Activated CD8-positive, alpha-beta memory T cell treated with anti-CD3 and anti-CD28 coated beads, Interleukin-2, amount 10 ng/mL, durations not matched to agents 7 days and 5 days (primary cell): ENCODE results near the gene ETFB. TPM values are rescaled to one million over a fixed set of nuclear protein-coding genes. Genes with fewer than 3 reads are reported as not detected.

ENCODE experiments used
- ATAC-seq: fragments of 150-1000 bp; cut with Tn5 transposase; one replicate; pipeline ENCODE4 v1.10.0; 2021; ENCODE audit warnings: moderate library complexity
- CTCF ChIA-PET: fragments of 350-600 bp; sonication (Branson Sonifier 250); formaldehyde crosslinking; loops from one replicate; lab custom pipeline; 2021; ENCODE audit warnings: antibody characterized with exemption; lab: Charles Lee
- DNase-seq: peaks from one replicate; pipeline ENCODE4 v3.0.0-alpha.2; 2020
- H3K27ac Mint-ChIP-seq: one replicate; pipeline ENCODE4 v1.8.0; 2021; ENCODE audit warnings: mild to moderate bottlenecking, mixed read lengths
- H3K27me3 Mint-ChIP-seq: one replicate; pipeline ENCODE4 v1.8.0; 2021; ENCODE audit warnings: mixed read lengths
- H3K36me3 Mint-ChIP-seq: one replicate; pipeline ENCODE4 v1.8.0; 2021; ENCODE audit warnings: mild to moderate bottlenecking, mixed read lengths
- H3K4me1 Mint-ChIP-seq: one replicate; pipeline ENCODE4 v1.8.0; 2021; ENCODE audit warnings: mixed read lengths
- H3K4me3 Mint-ChIP-seq: one replicate; pipeline ENCODE4 v1.8.0; 2021; ENCODE audit warnings: mild to moderate bottlenecking, moderate library complexity, mixed read lengths
- H3K9me3 Mint-ChIP-seq: one replicate; pipeline ENCODE4 v1.8.0; 2022; ENCODE audit warnings: low read depth, mixed read lengths
- total RNA-seq, 2 experiments: library from RNA; stranded (reverse); gene quantifications; one replicate each; pipeline ENCODE4 v1.2.3, GENCODE V29; 2021

The ETFB gene
- total RNA-seq, 2 experiments from 2014 or later = 121 to 123 TPM

- Mint-ChIP-seq H3K4me3 (no peak overlapping the region), H3K27me3 (peaks cover 45% of the 10 kb centered on the region), H3K4me1 (peaks cover 13% of the 10 kb centered on the region), H3K9me3 (peaks cover 2% of the 10 kb centered on the region), H3K36me3 (peaks cover 3% of the 10 kb centered on the region), H3K27ac (no peak overlapping the region)
- ATAC-seq = no peak
- no peak for DNase-seq
- CTCF ChIA-PET = interaction anchor here (1.6 to 2.5 kb wide), 2 partner anchors 13 to 168 kb away, joined by 5 read pairs; no protein-coding TSS in a partner anchor
These were observed 39.7 kb downstream of the ETFB start for GRCh38 chr19:51326216-51327065.

- Mint-ChIP-seq H3K4me3 (no peak overlapping the region), H3K9me3 (no peaks in the 10 kb centered on the region), H3K27me3 (peaks cover 45% of the 10 kb centered on the region), H3K27ac (no peak overlapping the region), H3K36me3 (peaks cover 1% of the 10 kb centered on the region), H3K4me1 (peaks cover 13% of the 10 kb centered on the region)
- ATAC-seq (peak; percentile 27), DNase-seq (peak; percentile 62)
- CTCF ChIA-PET = interaction anchor here (1.6 kb wide), 2 partner anchors 113 to 167 kb away, joined by 5 read pairs; no protein-coding TSS in a partner anchor
These were observed 40.8 kb downstream of the ETFB start for GRCh38 chr19:51325161-51325976.

GRCh38 chr19:51324167-51324481, 42.1 kb downstream of the ETFB start:
- no peak for ATAC-seq
- H3K27me3 Mint-ChIP-seq = peaks cover 42% of the 10 kb centered on the region
- CTCF ChIA-PET = interaction anchor here (1.6 kb wide), 1 partner anchor 114 kb away, joined by 5 read pairs; no protein-coding TSS in a partner anchor
- no peak overlapping the region for H3K4me3 Mint-ChIP-seq
- no peaks in the 10 kb centered on the region for H3K9me3 Mint-ChIP-seq
- no peak for DNase-seq
- H3K27ac Mint-ChIP-seq = no peak overlapping the region
- H3K36me3 Mint-ChIP-seq = peaks cover 1% of the 10 kb centered on the region
- H3K4me1 Mint-ChIP-seq = peaks cover 13% of the 10 kb centered on the region

- peaks cover 1% of the 10 kb centered on the region for H3K36me3 Mint-ChIP-seq
- no peak overlapping the region for H3K4me3 Mint-ChIP-seq
- H3K9me3 Mint-ChIP-seq = no peaks in the 10 kb centered on the region
- peaks cover 39% of the 10 kb centered on the region for H3K27me3 Mint-ChIP-seq
- H3K4me1 Mint-ChIP-seq = peaks cover 13% of the 10 kb centered on the region
- CTCF ChIA-PET = interaction anchor here (1.6 kb wide), 1 partner anchor 114 kb away, joined by 5 read pairs; no protein-coding TSS in a partner anchor
- no peak for ATAC-seq
- no peak for DNase-seq
- no peak overlapping the region for H3K27ac Mint-ChIP-seq
These were observed 42.6 kb downstream of the ETFB start for GRCh38 chr19:51323481-51324166.

GRCh38 chr19:51321799-51322198, 44.4 kb downstream of the ETFB start:
- ATAC-seq = no peak
- peaks cover 27% of the 10 kb centered on the region for H3K27me3 Mint-ChIP-seq
- H3K9me3 Mint-ChIP-seq = no peaks in the 10 kb centered on the region
- no peaks in the 10 kb centered on the region for H3K36me3 Mint-ChIP-seq
- CTCF ChIA-PET = no interaction called here
- H3K27ac Mint-ChIP-seq = no peak overlapping the region
- peaks cover 9% of the 10 kb centered on the region for H3K4me1 Mint-ChIP-seq
- H3K4me3 Mint-ChIP-seq = no peak overlapping the region
- no peak for DNase-seq

- Mint-ChIP-seq H3K4me1 (peaks cover 1% of the 10 kb centered on the region), H3K9me3 (no peaks in the 10 kb centered on the region), H3K27ac (no peak overlapping the region), H3K4me3 (no peak overlapping the region), H3K36me3 (no peaks in the 10 kb centered on the region), H3K27me3 (peaks cover 19% of the 10 kb centered on the region)
- DNase-seq (no peak), ATAC-seq (no peak)
- CTCF ChIA-PET = no interaction called here
These were observed 45.9 kb downstream of the ETFB start for GRCh38 chr19:51320280-51320657.

- Mint-ChIP-seq H3K4me1 (peaks cover 1% of the 10 kb centered on the region), H3K9me3 (no peaks in the 10 kb centered on the region), H3K36me3 (no peaks in the 10 kb centered on the region), H3K27ac (no peak overlapping the region), H3K4me3 (no peak overlapping the region), H3K27me3 (peaks cover 20% of the 10 kb centered on the region)
- CTCF ChIA-PET = no interaction called here
- no peak for DNase-seq
- ATAC-seq = no peak
These were observed 46.4 kb downstream of the ETFB start for GRCh38 chr19:51319649-51320279.

- Mint-ChIP-seq H3K27me3 (peaks cover 20% of the 10 kb centered on the region), H3K4me3 (no peak overlapping the region), H3K9me3 (no peaks in the 10 kb centered on the region), H3K36me3 (no peaks in the 10 kb centered on the region), H3K4me1 (no peaks in the 10 kb centered on the region), H3K27ac (no peak overlapping the region)
- DNase-seq (no peak), ATAC-seq (no peak)
- CTCF ChIA-PET = no interaction called here
These were observed 47.2 kb downstream of the ETFB start for GRCh38 chr19:51318687-51319648.

- no peaks in the 10 kb centered on the region for H3K4me1 Mint-ChIP-seq
- H3K4me3 Mint-ChIP-seq = no peak overlapping the region
- H3K9me3 Mint-ChIP-seq = no peaks in the 10 kb centered on the region
- H3K27ac Mint-ChIP-seq = no peak overlapping the region
- H3K36me3 Mint-ChIP-seq = no peaks in the 10 kb centered on the region
- DNase-seq (no peak), ATAC-seq (no peak)
- H3K27me3 Mint-ChIP-seq = peaks cover 15% of the 10 kb centered on the region
- CTCF ChIA-PET = no interaction called here
These were observed 48.2 kb downstream of the ETFB start for GRCh38 chr19:51317968-51318367.

GRCh38 chr19:51317376-51317775, 48.8 kb downstream of the ETFB start:
- CTCF ChIA-PET = no interaction called here
- H3K27ac Mint-ChIP-seq = no peak overlapping the region
- ATAC-seq (no peak), DNase-seq (no peak)
- no peaks in the 10 kb centered on the region for H3K9me3 Mint-ChIP-seq
- H3K4me3 Mint-ChIP-seq = no peak overlapping the region
- no peaks in the 10 kb centered on the region for H3K36me3 Mint-ChIP-seq
- no peaks in the 10 kb centered on the region for H3K4me1 Mint-ChIP-seq
- peaks cover 12% of the 10 kb centered on the region for H3K27me3 Mint-ChIP-seq

GRCh38 chr19:51316688-51317087, 49.5 kb downstream of the ETFB start:
- no peaks in the 10 kb centered on the region for H3K36me3 Mint-ChIP-seq
- H3K4me1 Mint-ChIP-seq = no peaks in the 10 kb centered on the region
- ATAC-seq (no peak), DNase-seq (no peak)
- H3K4me3 Mint-ChIP-seq = no peak overlapping the region
- H3K9me3 Mint-ChIP-seq = no peaks in the 10 kb centered on the region
- CTCF ChIA-PET = no interaction called here
- H3K27ac Mint-ChIP-seq = no peak overlapping the region
- H3K27me3 Mint-ChIP-seq = peaks cover 15% of the 10 kb centered on the region
